D341Med (cell line): ENCODE data around the gene TRNT1.
A peak's percentile ranks its signal among the peaks of the same experiment; 100 is the strongest.

Experiments
- DNase-seq: peaks from one replicate; pipeline ENCODE4 v3.0.0; 2012; ENCODE audit warnings: low spot score

TRNT1 gene

DNA sequence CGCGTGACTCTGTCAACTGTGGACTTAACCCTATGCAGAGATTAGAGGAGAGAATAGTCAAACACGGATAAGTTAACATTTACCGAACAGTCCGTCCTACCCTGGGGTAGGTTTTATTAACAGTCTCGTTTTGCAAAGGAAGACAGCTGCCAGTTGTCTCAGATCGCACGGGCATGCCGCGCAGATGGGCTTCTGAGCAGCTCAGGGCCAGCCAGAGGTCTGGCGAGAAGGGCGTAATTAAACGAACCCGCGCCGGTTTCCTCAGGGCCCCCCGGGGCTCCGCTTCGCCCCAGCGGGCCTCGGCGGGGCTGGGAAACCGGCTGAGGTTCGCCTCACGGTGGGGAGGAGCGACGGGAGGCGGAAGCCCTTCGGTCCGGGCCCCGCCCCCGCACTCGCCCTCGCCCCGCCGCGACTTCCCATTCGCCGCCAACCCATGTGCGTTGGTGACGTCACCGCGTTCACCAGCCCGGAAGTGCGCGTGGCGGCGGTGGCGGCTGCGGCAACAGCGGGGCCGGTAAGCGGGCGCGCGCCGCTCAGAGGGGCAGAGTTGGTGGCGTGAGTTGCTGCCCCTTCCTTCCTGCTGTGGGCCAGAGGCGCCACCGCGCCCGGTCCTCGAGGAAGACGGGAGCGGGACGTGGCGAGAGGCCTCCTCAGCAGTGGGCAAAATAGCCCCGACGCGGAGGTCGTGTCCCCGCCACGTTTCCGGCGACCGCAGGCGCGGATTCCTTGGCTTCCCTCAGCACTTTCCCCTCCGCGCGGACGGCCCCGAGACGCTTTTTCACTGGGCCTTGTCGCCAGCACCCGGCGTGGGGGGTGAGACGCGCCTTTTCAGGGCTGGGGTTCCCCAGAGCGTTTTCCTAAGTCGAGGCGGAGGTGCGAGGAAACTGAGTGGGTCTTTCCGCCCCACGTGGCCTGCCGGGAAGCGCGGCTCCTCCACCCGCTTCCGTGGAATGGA, at the start of gene TRNT1:
Gene TRNT1 (plus strand): TSS at position 464 of the 955 bp plus-strand sequence. CDS start 2,101 bp downstream, outside the sequence.
- DNase-seq = peak; percentile 98

DNA sequence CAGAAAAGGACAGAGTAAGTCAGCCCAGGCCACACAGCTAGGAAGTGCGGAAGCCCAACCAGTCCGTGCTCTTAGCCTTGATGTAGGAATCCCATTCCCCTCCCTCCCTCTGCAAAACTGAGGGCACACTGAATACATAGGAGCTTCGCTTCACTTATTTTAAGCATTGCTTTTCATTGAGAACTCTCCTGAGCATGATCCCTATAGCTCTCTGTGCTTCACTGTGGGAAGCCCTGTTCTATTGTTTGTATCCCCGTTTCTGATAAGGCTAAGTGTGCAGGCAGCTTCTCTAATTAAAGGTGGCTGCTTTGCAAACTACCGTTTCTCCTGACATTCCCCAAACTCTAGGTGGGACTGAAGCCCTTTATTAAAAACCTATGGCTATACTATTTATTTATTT, 46.4 kb upstream of the TRNT1 start:
- no peak for DNase-seq

DNA sequence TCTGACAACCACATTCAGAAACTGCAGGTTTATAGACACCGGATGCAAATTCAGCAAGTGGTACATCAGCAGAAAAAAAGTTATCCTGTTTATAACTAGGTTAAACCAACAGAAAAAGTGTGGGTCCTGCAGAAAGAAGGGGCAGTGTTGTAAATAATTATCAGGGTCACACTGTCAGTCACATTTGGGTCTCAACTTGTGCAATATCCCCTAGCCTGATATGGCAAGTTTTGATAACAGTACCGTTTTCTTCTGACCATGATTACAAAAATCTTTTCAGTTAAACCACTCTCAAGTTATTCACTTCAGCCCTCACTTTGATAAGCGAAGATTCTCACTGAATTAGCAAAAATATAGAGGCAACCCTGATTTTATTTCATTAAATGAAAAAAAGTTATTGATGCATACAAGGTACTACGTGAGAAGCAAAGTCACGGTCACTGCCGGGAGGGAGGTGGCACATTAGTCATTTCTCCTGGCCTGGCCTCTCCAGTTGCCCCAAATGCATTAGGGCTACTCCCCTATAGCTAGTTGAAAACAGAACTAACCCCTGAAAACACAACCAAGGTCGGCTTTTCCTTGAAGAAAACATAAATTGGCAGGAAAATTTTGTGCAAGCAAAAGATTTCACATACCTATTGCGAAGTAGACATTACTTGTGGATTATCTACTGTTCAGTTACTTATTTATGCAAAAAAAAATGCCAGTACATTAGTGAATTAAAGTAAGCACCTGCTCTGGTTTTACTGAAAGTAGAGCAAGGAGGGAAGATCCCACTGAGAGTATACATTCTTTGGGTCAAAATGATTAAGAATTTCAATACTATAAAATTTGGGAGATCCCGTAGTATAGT, 45.1 kb upstream of the TRNT1 start:
- no peak for DNase-seq

DNA sequence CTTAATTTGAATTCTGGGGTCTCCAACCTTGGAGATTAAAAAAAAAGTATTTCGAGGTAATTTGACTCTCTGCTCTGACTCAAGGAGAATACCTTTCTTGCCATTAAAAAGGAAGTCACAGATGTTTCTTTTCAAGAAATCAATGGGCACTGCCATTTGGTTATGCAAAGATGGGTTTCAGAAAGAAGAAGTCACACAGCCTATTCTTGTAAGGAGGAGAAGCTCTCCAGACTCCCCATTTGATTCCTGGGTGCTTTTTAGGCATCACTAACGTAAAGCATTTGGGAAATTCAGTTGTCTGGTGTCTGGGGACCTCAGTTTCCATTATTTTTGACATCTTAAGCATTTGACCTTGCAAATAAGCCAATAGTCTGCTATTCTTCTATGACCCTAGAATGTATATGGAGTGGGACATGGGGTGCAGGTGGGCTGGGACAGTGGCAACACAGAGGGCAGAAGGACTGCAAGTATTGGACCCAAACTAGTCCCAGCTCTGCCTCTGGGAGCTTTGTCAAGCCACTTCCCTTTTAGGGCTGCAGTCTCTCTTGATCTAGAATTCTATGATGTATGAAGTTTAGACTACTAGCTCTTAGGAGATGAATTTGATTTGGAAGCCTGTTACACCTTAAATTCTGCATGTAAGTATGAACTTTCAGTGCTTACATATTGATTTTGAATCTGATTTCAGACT, 44.4 kb upstream of the TRNT1 start:
- DNase-seq = no peak

DNA sequence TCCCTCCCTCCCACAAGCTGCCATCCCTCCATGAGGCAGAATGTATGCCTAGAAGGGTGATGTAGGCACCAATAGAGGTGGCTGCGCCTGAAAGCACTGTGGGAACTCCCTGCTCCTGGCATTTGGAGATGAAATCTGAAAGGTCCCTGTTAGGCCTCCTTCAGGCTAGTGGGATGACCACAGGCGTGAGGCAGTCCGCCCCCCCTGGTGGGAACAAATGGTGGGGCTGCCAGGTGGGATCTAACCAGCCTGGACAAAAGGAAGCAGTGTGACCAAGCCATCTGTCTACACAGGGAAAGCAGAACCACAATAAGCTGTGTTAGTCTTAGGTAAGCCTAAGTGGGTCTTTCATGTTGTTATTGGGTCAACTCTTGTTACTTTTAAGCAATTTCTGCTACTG, 41.9 kb upstream of the TRNT1 start:
- no peak for DNase-seq

GRCh38 chr3:3085782-3086181, 41.0 kb upstream of the TRNT1 start:
- DNase-seq = no peak

GRCh38 chr3:3086239-3086638, 40.5 kb upstream of the TRNT1 start:
- DNase-seq = no peak

DNA sequence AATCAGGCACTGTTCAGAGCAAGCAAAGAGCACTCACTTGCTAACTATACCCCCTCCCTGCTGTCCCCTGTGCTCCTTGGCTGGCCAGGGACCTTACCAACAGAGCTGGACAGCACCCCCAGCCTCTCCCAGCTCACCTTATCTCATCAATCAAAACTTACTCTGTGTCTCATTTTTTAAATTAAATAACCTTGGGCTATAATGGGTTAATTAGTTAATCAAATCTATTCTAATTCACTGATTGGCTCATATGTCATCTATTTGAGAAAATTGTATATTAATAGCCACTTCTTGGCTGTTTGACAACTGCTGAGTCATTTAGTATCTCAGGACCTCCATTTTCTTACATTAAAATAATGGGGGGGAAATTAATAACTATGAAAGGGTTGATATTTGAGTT, 39.5 kb upstream of the TRNT1 start:
- DNase-seq = no peak

DNA sequence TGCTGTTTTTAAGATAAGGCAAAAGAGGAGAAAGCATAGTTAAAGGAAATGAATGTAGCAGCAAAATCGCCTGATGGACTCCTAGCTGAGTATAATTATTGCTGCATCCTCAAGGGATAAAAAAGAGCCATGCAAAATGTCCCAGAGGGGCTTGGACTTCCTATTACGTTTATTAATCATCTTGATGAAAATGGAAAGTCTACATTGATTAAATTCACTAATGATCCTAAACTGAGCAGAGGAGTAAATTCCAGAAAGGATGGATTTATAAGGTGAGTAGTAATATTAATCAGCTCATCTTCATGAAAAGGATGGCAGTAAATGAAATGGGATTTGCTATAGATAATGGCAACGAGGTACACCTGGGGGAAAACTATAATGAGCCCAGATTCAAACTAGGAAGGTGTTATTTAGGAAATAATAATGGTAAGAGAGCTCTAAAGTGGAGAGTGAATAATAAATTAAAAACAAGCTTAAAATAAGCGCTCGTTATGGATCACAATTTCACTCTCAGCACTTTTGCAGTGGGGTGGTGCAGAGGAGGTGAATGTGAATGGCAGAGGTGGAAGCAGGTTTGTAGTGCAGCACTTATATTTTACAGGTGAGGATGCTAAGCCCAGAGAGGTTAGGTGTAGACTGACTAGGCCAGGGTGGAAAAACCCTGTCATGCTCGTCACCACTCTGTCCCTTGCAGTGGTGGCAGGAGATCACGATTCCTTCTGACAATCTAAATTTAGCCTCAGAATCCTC, 38.8 kb upstream of the TRNT1 start:
- no peak for DNase-seq

- DNase-seq = no peak
Observed at GRCh38 chr3:3089017-3089416, 37.7 kb upstream of the TRNT1 start.

- DNase-seq = no peak
Observed at GRCh38 chr3:3097958-3098357, 28.8 kb upstream of the TRNT1 start.

GRCh38 chr3:3101660-3102458, 24.9 kb upstream of the TRNT1 start:
- DNase-seq = no peak

- DNase-seq = no peak
Observed at GRCh38 chr3:3102751-3103150, 24.0 kb upstream of the TRNT1 start.

DNA sequence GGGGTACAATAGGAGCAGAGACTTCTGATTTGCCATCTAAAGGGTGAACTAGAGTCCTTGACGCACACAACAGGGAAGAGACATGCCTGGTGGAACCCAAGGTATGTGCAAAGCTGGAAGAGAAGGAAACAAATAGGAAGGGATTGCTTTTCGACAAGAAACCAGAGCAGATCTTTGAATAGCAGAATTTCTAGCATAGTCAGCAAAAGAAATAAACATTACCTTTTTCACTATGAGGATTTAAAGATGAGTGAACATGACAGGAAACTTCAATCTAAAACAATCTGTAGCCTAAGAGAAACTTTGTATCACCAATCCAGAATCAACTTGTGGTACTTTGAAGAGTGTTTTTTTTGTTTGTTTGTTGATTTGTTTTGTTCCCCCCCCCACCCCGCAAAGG, 21.5 kb upstream of the TRNT1 start:
- DNase-seq = no peak

GRCh38 chr3:3105815-3106214, 20.9 kb upstream of the TRNT1 start:
- DNase-seq = no peak

GRCh38 chr3:3107181-3107580, 19.6 kb upstream of the TRNT1 start:
- no peak for DNase-seq

GRCh38 chr3:3107858-3108257, 18.9 kb upstream of the TRNT1 start:
- no peak for DNase-seq

DNA sequence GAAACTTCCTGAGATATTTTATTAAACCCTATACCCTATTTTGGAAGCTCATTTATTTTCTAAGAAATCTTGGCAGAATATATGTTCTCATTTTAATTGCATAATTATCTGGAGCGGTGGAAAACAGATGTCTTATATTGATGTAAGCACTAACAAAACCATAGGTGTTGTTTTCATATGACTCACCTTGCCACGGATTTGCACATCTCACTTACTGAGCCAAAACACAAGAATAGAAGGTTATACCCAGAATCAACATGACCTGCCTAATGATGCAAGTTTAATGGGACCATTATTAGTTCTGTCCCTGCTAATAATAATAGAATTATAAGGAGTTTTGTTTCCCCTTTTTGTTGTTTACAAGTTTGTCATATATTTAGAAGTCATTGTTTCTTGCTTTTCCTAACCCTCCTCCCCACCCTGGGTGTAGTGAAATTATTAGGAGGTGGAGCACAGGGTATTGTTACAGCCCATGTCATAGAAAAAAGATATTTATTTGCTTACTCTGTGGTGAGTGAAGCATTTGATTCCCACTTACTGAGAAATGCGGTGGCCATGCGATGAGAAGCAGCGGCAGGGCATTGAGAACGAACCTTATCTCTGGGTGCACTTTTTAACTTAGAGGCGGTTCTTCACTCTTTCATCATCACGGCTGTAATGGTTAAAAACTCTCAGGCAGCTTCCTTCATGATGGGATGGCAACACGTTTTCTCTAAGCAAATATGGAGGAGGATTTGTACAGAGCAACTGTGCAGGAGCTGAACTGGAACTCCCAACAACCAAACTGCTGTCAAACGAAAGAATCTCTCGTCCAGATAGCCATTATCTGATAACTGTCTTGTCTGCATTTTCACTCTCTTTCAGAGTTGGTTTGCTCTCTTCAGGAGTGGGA, 17.1 kb upstream of the TRNT1 start:
- DNase-seq = no peak

DNA sequence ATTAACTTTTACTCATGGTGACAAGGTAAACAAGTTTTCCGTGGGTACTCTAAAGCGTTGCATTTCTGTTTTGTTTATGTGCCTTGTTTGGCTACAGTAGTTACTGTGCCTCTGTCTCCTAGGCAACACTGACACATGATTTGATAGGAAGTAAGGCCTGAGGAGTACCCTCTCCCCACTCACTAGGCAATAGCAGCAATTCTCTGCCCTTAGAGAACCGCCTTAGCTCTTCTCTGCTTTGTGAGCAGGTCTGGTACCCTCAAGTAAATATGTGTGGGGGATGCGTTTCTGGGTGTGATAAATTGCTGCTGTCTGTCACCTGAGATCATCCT, 16.5 kb upstream of the TRNT1 start, which contains the start of gene IL5RA:
Gene IL5RA (minus strand): TSS at position 76 of the 332 bp plus-strand sequence. CDS start 5,390 bp downstream, outside the sequence.
- no peak for DNase-seq
